GM18499 (cell line): ENCODE results near the gene RBSN.

Experiments used
- ATAC-seq: cut with Tn5 transposase; IDR thresholded peaks from one replicate; pipeline ENCODE4 v1.9.1; 2021; ENCODE audit warnings: moderate number of reproducible peaks; ENCODE audit not compliant: insufficient read depth, unreplicated experiment

The RBSN gene

DNA sequence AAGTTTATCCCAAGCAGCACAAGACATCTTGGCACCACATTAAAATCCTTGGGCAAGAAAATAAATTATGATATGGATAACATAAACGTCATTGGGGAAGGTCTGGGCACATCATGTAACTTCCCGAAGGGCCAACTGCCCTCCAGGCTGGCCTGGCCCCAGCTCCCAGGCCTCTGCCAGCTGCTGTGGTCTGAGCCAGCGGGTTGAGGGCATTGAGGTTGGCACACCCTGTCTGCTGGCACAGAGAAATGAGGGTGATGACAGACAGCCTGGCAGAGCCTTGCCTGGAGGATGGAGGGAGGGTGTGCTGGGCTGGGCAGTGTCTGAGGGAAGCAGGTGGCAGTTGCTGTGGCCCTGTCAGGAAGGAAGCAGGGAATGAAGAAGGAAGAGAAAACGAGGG, 3.3 kb upstream of the RBSN start:
- no peak for ATAC-seq

DNA sequence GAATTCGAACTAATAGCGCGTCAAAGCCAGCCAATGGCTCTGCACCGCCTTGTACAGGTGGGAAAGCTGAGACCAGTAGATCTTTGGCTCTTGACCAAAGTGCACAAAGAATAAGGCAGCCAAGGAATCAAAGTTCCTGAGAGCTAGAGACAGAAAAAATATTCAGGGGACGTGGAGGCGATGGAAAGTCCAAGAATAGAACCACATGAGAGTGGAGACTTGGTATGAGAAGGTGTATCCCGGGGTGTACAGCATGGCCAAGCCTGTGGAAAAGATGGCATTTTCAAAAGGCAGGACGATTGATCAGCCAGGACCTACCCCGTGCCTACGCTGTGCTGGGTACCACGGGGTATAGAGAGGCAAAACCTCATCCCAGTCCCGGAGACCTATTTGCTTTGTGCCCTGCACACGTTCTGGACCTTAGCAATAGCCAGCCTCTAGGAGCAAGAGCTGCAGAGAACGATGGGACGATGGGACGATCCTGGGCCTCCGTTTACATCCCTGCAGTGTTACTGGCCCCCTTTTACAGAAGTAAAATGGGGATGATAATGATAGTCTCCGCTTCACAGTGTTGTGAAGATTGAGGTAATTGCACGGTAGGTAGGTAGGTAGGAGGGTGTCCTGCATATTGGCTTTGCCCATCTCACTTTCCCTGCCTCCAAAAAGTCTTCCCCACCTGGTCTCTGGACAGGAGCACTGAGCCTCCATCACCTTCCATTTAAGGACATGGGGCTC, 583 bp upstream of the RBSN start:
- ATAC-seq = no peak

GRCh38 chr3:15097891-15098290, 1.1 kb downstream of the RBSN start:
- no peak for ATAC-seq

GRCh38 chr3:15096046-15096445, 2.9 kb downstream of the RBSN start:
- no peak for ATAC-seq

DNA sequence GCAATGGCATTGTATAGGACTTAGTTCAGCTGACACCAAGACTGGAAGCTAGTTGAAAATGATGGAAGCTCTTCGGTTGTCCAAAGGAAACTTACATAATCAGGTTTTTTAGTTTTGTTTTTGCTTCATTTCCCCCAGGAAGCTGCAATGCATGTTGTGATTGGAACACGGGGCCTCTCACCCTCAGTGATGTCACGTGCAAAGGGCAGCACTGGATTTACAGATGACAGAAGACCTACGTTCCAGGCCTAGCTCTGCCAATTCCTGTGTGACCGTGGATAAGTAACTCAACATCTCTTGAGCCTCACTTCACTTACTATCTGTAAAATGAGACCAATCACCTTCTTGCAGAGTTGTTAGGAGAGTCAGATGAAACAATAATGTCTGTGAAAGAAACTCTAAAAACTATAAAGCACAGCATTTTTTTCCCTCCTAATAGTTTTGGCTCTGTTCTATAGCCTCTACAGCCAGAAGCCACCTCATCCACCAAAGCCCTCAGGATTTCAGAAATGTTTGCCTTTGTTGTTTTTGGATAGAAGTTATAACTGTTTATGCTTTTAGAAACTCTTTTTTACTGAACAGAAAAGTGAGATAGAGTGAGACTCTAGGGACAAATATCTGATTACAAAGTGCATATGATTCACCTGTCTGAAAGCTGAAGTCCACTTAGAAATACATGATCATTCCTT, 4.6 kb downstream of the RBSN start:
- ATAC-seq = no peak

DNA sequence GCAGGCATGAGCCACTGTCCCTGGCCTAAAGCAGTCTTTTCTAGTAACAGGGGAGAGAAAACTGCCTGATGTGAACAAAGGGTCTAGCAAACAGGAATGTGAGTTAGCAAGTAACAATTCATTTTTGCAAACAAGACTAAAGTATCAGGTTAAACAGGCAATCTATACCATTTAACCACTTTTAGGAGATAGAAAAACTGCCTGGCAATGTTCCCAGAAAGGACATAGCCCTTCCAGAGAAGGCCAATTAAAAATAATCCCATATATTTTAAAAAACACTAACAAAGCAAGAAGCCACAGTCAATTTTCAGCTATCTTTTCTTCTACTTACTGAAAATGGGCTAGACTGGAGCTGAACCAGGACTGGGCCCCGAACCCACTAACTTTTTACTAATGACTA, 6.3 kb downstream of the RBSN start:
- ATAC-seq = no peak

- no peak for ATAC-seq
Measured at GRCh38 chr3:15091575-15091974, 7.4 kb downstream of the RBSN start.

DNA sequence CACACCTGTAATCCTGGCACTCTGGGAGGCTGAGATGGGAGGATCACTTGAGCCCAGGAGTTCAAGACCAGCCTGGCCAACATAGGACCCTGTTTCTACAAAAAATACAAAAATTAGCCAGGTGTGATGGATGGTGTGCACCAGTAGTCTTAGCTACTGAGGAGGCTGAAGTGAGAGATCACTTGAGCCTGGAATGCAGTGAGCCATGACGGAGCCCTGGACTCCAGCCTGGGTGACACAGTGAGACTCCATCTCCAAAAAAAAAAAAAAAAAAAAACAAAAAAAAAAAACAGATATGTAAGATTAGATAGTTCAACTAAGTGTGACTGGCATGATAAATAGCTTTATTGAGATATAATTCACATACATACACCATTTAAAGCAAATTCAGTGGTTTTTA, 9.7 kb downstream of the RBSN start:
- ATAC-seq = no peak

DNA sequence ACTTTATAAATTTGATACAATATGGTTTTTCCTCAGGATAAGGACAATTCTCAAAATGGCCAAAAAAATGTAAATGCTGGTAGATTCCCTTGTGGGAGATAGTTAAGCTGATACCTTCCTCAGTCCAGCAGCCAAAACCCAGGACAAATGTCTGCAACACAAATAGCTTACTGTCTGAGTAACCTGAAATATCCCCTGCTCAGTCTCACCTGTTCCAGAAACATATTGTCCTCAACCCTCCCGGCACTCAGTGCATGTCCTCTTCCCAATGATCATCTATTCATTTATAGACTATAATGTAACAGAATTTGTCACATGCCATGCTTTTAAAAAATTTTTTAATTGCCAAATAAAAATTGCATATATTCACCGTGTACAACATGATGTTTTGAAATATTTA, 12.2 kb downstream of the RBSN start:
- no peak for ATAC-seq

- no peak for ATAC-seq
Measured at GRCh38 chr3:15086263-15086662, 12.7 kb downstream of the RBSN start.

DNA sequence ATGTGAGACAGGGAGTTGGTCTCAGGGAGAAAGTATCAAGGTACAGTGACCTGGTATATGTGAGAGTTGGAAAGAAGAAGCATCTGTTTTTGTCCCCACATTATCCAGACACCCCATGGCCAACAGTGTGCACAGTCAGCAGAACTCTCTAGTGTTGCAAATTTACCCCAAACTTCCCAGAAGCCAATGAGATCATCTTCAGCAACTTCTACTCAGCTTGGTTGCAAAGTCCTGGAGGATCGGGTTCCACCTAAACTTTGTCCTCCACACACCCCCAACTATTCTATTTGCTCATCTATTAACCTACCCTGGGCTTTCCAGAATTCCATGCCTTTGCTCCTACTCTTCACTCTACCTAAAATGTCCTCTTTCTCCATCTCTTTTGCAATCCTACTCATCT, 15.7 kb downstream of the RBSN start:
- no peak for ATAC-seq

- ATAC-seq = no peak
Measured at GRCh38 chr3:15081960-15082664, 16.8 kb downstream of the RBSN start.

DNA sequence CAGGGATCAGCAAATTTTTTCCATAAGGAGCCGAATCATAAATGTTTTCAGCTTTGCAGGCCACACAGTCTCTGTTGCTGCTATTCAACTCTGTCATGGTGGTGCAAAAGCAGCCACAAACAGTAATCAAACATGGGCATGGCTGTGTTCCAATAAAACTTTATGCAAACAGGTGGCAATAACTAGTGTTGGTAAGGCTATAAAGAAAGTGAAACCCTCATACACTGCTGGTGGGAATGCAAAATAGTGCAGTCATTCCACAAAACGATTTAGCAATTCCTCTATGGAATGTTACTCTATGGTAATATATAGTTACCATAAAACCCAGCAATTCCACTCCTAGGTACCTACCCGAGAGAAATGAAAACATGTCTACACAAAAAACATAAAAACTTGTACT, 19.9 kb downstream of the RBSN start:
- ATAC-seq = no peak

- no peak for ATAC-seq
Measured at GRCh38 chr3:15074500-15074899, 24.4 kb downstream of the RBSN start.

DNA sequence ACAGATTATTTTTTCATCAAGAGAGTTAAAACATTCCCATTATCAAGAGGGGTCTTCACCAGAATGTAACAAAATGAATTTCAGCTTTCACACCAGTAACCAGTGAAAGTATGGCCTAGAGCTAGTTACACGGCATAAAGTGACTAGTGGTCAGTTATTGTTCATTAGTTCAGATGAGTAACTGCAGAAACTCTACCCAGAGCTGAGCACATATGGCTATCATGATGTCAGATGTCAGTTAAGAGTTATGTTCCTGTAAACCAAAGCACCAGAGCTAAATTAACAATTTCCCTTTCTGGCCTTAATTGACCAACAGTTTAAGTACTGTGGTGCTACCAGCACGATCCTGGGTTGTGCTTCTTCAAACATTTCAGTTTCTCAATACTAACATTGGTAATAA, 27.2 kb downstream of the RBSN start:
- ATAC-seq = no peak

- ATAC-seq = no peak
Measured at GRCh38 chr3:15069441-15069840, 29.5 kb downstream of the RBSN start.

- no peak for ATAC-seq
Measured at GRCh38 chr3:15066467-15066866, 32.5 kb downstream of the RBSN start.

DNA sequence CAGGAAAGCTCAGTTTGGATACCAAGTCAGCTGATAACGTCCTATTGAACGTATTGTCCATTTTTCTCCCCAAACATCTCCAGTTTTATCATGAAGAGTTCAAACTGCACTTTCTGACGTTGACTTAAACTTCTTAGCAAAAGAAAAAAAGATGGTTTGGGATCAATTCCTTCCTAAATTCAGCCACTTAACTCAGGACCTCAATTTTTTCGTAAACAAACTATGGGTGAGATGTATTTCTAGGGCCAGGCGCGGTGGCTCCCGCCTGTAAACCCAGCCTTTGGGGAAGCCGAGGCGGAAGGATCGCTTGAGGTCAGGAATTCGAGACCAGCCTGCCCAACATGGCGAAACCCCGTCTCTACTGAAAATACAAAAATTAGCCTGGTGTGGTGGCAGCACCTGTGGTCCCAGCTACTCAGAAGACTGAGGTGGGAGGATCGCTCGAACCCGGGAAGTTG, 33.4 kb downstream of the RBSN start:
- no peak for ATAC-seq

DNA sequence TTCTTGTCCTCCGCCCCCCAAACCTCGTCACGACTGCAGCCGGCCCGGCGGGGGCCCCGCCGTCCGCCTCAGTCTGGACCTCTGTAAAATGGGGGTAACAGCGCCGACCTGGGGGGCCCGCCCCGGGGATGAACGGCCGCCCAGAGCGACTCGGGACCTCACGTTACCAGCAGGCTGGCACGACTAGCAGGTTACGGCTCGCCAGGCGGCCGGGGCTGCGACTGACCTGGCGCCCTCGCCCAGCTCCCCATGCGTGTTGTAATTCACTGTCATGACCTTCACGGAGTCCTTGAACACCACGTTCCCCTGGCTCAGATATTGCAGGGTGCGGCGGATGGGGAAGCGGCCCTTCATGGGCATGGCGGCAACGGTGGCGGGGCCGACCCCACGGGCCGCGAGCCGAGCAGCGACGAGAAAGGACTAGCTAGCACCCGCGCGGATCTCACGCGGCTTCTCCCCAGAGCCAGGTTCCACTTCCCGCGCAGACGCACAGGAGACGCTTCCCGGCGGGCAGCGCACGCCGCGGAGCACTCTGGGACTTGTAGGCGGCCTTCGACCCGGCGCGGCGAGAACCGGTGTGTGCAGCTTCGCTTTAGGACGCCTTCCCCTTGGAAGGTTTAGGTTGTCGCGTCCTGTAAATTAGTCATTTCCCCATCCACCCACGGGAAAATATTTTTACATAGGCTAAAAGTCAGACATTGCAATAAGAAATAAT, 34.0 kb downstream of the RBSN start, which contains the start of gene MRPS25:
Gene MRPS25 (minus strand): TSS at position 481 of the 715 bp plus-strand sequence. CDS start 121 bp downstream, at position 360.
- ATAC-seq = peak; percentile 62

- ATAC-seq = no peak
Measured at GRCh38 chr3:15064299-15064834, 34.6 kb downstream of the RBSN start.
